Retinal pigment epithelial cell (primary cell): ENCODE measurements around the gene HS1BP3.

Experiments
- DNase-seq: peaks from one replicate; pipeline ENCODE4 v3.0.0-alpha.2; 2010; ENCODE audit warnings: low read depth
- H3K4me3 ChIP-seq: 2 replicates; pipeline ENCODE4 v1.5.1; 2011; ENCODE audit warnings: mild to moderate bottlenecking, low read length, control low read depth, moderate library complexity
- CTCF ChIP-seq: conservative IDR thresholded peaks from 2 replicates; pipeline ENCODE4 v1.5.1; 2011; ENCODE audit warnings: low read depth, low read length, control low read depth, inconsistent platforms

Gene HS1BP3

GRCh38 chr2:20575935-20576597, 74.8 kb downstream of the HS1BP3 start:
- TF ChIP-seq CTCF = no peak
- no peak for DNase-seq
- no peak overlapping the region for H3K4me3 ChIP-seq

GRCh38 chr2:20575414-20575813, 75.5 kb downstream of the HS1BP3 start:
- no peak overlapping the region for H3K4me3 ChIP-seq
- no peak for TF ChIP-seq CTCF
- no peak for DNase-seq

- no peak for TF ChIP-seq CTCF
- no peak overlapping the region for H3K4me3 ChIP-seq
- no peak for DNase-seq
These were observed 76.0 kb downstream of the HS1BP3 start for GRCh38 chr2:20574930-20575329.

- no peak for DNase-seq
- H3K4me3 ChIP-seq = no peak overlapping the region
- no peak for TF ChIP-seq CTCF
These were observed 76.4 kb downstream of the HS1BP3 start for GRCh38 chr2:20574423-20574911.

GRCh38 chr2:20573620-20574422, 77.1 kb downstream of the HS1BP3 start:
- TF ChIP-seq CTCF = no peak
- DNase-seq = no peak
- H3K4me3 ChIP-seq = no peak overlapping the region

GRCh38 chr2:20572221-20572620, 78.7 kb downstream of the HS1BP3 start:
- H3K4me3 ChIP-seq = no peak overlapping the region
- no peak for DNase-seq
- no peak for TF ChIP-seq CTCF
